ENCODE data around the gene ABHD17A. TPM values are rescaled to one million over a fixed set of nuclear protein-coding genes. Genes with fewer than 3 reads are reported as not detected.

ABHD17A gene
- total RNA-seq, 1 donor from 2014 or later, result 20.2 TPM

DNA sequence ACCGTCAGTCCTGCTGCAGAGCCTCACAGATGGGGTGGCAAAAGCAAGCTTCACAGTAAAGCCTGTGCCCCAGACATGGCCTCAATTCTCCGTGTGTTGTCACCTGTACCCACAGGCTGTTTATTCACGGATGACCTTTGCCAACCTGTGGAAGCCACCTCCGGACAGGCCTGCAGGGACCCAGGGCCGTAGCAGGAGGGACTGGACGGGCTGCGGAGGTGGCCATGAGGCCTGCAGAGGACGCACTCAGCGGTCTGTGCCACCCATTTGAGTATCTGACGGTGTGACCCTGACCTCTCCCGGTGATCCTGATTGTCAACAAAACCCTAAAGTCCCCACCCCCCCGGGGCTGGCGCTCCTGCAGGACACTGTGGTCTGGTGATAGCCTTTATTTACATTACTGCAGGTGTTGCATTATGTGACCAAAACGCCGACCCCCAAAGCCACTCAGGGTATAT, 14.1 kb downstream of the ABHD17A start:
- Histone ChIP-seq H3K79me2 (ENCODE audit: low read depth) (peaks cover 47% of the 10 kb centered on the region), H3K27ac (no peak overlapping the region), H3K4me1 (peaks cover 13% of the 10 kb centered on the region), H3K27me3 (no peaks in the 10 kb centered on the region), H4K20me1 (ENCODE audit: low read depth) (peaks cover 30% of the 10 kb centered on the region), H2AFZ (replicated peaks) (no peak overlapping the region), H3K9me3 (ENCODE audit: low read depth) (no peaks in the 10 kb centered on the region), H3K4me3 (no peak overlapping the region), H3K9ac (no peak overlapping the region), H3K36me3 (no peaks in the 10 kb centered on the region), H3F3A (ENCODE audit: low read depth) (peaks cover 22% of the 10 kb centered on the region), H3K4me2 (no peak overlapping the region)
- Mint-ChIP-seq H3K4me3 (no peak overlapping the region), H3K9me3 (no peaks in the 10 kb centered on the region), H3K27me3 (ENCODE audit: insufficient read depth, low read depth) (no peaks in the 10 kb centered on the region), H3K36me3 (no peaks in the 10 kb centered on the region), H3K4me1 (peaks cover 19% of the 10 kb centered on the region), H3K27ac (no peak overlapping the region)
- DNase-seq (ENCODE audit: low spot score), result no peak
- TF ChIP-seq, protein P1, sequence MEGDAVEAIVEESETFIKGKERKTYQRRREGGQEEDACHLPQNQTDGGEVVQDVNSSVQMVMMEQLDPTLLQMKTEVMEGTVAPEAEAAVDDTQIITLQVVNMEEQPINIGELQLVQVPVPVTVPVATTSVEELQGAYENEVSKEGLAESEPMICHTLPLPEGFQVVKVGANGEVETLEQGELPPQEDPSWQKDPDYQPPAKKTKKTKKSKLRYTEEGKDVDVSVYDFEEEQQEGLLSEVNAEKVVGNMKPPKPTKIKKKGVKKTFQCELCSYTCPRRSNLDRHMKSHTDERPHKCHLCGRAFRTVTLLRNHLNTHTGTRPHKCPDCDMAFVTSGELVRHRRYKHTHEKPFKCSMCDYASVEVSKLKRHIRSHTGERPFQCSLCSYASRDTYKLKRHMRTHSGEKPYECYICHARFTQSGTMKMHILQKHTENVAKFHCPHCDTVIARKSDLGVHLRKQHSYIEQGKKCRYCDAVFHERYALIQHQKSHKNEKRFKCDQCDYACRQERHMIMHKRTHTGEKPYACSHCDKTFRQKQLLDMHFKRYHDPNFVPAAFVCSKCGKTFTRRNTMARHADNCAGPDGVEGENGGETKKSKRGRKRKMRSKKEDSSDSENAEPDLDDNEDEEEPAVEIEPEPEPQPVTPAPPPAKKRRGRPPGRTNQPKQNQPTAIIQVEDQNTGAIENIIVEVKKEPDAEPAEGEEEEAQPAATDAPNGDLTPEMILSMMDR (IDR thresholded peaks at IDR 0.05), result no peak

GRCh38 chr19:1868971-1869370, 16.3 kb downstream of the ABHD17A start:
- H3K9me3 Mint-ChIP-seq, result no peaks in the 10 kb centered on the region
- Histone ChIP-seq H3K4me2 (no peak overlapping the region), H3K4me3 (no peak overlapping the region), H2AFZ (replicated peaks) (no peak overlapping the region), H3K79me2 (ENCODE audit: low read depth) (peaks cover 28% of the 10 kb centered on the region), H3K4me1 (peaks cover 2% of the 10 kb centered on the region), H3K9me3 (ENCODE audit: low read depth) (no peaks in the 10 kb centered on the region), H3K36me3 (no peaks in the 10 kb centered on the region), H4K20me1 (ENCODE audit: low read depth) (peaks cover 11% of the 10 kb centered on the region), H3F3A (ENCODE audit: low read depth) (peaks cover 23% of the 10 kb centered on the region), H3K27ac (no peak overlapping the region), H3K9ac (no peak overlapping the region), H3K27me3 (no peaks in the 10 kb centered on the region)
- TF ChIP-seq EZH2phosphoT487 (IDR thresholded peaks at IDR 0.05), result no peak
- TF ChIP-seq, protein P1 (IDR thresholded peaks at IDR 0.05), result no peak
- TF ChIP-seq EZH2 (IDR thresholded peaks at IDR 0.05), result no peak
- H3K4me3 Mint-ChIP-seq, result no peak overlapping the region
- peaks cover 6% of the 10 kb centered on the region for H3K4me1 Mint-ChIP-seq
- no peak overlapping the region for H3K27ac Mint-ChIP-seq
- no peak for DNase-seq (ENCODE audit: low spot score)
- no peaks in the 10 kb centered on the region for H3K36me3 Mint-ChIP-seq
- H3K27me3 Mint-ChIP-seq (ENCODE audit: insufficient read depth, low read depth), result no peaks in the 10 kb centered on the region

GRCh38 chr19:1867349-1867724, 18.0 kb downstream of the ABHD17A start:
- H3K27ac ChIP-seq, result no peak overlapping the region
- H3K4me1 ChIP-seq, result no peaks in the 10 kb centered on the region
- Mint-ChIP-seq H3K36me3 (no peaks in the 10 kb centered on the region), H3K4me3 (peak overlapping the region; percentile 71), H3K27me3 (ENCODE audit: insufficient read depth, low read depth) (peaks cover 3% of the 10 kb centered on the region), H3K9me3 (no peaks in the 10 kb centered on the region), H3K4me1 (peaks cover 5% of the 10 kb centered on the region), H3K27ac (no peak overlapping the region)
- no peak for TF ChIP-seq EZH2phosphoT487 (IDR thresholded peaks at IDR 0.05)
- TF ChIP-seq EZH2 (IDR thresholded peaks at IDR 0.05), result no peak
- TF ChIP-seq, protein P1 (IDR thresholded peaks at IDR 0.05), result no peak
- H3K9me3 ChIP-seq (ENCODE audit: low read depth), result no peaks in the 10 kb centered on the region
- H3K36me3 ChIP-seq, result no peaks in the 10 kb centered on the region
- no peak overlapping the region for H3K4me2 ChIP-seq
- peaks cover 25% of the 10 kb centered on the region for H3F3A ChIP-seq (ENCODE audit: low read depth)
- H4K20me1 ChIP-seq (ENCODE audit: low read depth), result peaks cover 2% of the 10 kb centered on the region
- DNase-seq (ENCODE audit: low spot score), result no peak
- no peak overlapping the region for H3K4me3 ChIP-seq
- peaks cover 6% of the 10 kb centered on the region for H3K27me3 ChIP-seq
- no peak overlapping the region for H2AFZ ChIP-seq (replicated peaks)
- H3K9ac ChIP-seq, result no peak overlapping the region
- H3K79me2 ChIP-seq (ENCODE audit: low read depth), result peaks cover 14% of the 10 kb centered on the region

Data from neural progenitor cell (in vitro differentiated cells).